Left renal pelvis (tissue), 4 donors: ENCODE measurements around the gene ST8SIA1. TPM values are rescaled to one million over a fixed set of nuclear protein-coding genes. Genes with fewer than 3 reads are reported as not detected.

Experiments used
- DNase-seq, 4 donors: peaks; one replicate each; pipeline ENCODE4 v3.0.0-alpha.2; 2013; ENCODE audit warnings: low read depth in 4 of 4, low spot score in 3 of 4
- polyA plus RNA-seq, 4 donors: library from polyadenylated mRNA; unstranded; fragments of 120-200 nt; gene quantifications; one replicate each; pipeline ENCODE4 v1.2.1, GENCODE V29; 2013; ENCODE audit not compliant: insufficient read length in 4 of 4

Gene ST8SIA1
- polyA plus RNA-seq, 4 donors, result 5.4 to 7.8 (median 6.5) TPM

- no peak for DNase-seq
Observed at GRCh38 chr12:22332202-22332601, 2.3 kb downstream of the ST8SIA1 start.

GRCh38 chr12:22329621-22330020 is 4.9 kb downstream of the ST8SIA1 start:
- no peak for DNase-seq

GRCh38 chr12:22325218-22325617 is 9.3 kb downstream of the ST8SIA1 start:
- DNase-seq, result no peak

DNA sequence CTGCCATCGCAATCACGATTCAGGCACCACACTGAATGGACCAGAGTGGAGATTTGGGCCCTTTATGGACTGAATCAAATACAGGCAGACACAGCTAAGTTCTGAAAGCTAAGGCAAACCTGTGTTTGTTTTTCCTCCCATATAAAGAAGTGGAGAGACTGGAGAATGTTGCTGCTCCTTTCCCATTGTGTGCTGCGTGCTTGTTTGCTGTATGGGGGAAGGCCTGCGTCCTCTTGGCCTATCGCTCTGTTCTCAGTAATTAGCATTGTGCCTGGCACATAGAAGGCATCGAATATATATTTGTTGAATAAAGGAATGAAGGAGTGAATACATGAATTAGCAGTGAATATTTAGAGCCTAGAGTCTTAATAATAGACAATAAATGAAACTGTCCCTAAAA is 12.4 kb downstream of the ST8SIA1 start:
- DNase-seq, result no peak

DNA sequence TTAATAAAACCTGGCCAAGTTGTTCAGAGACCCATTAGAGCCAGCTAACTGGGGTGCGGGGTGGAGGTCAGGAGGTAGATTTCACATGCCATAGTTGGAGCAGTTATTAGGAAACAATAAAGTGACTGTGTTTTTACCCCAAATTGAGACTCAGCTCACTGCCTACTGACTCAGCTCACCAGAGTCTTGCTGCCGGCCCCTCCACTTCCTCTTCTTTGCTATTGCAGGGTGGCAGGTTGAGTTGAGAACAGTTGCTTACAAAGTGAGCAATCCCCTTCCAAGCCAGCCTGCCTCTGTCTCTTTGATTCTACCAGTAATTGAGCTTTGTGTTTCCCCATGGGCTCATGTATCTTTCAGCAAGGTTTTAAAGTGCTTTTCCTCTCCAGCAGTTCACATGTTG is 12.9 kb downstream of the ST8SIA1 start:
- no peak for DNase-seq

DNA sequence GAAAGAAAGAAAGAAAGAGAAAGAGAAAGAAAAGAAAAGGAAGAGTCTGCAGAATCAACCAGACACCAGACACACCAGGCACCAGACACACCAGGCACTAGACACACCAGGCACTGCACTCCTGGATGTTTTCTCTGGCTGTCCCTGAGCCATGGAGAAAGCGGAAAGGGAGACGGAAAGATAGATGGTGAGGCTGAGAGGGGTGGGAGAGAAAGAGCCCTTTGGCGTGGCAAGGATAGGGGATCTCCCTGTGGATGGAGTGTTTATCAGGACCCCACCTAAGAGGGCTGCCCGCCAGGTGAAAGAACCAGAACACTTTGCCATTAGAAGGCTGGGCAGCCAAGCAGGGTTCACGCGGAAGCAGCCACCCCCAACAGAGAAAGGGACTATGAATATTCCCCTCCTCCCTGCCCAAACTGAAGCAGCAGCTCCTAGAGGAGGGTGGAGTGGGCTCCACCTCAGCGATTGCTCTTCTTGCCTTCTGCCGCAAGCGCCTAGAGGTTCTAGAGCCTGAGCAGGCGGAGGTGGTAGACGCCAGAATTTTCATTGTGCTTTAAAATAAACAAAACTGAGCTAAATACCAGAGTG is 13.4 kb downstream of the ST8SIA1 start:
- DNase-seq, result no peak

GRCh38 chr12:22318108-22318737 is 16.3 kb downstream of the ST8SIA1 start:
- no peak for DNase-seq

DNA sequence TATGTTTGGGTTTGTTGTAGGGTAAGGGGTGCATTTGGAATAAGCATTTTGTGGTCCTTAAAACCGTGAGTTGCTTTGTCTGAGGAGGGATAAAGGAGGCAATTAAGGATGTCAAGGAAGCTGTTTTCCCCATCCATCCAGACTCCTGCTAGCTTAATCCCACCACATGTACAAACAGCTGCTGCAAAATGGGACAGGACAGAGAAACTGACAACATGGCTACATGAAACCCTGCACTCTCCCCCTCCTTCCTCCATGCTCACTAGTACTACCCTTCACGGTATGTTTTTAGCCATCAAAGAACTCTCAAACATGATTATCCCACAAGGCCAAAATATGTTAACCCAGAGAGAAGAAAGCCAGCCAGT is 20.6 kb downstream of the ST8SIA1 start:
- DNase-seq, result no peak

GRCh38 chr12:22313286-22313962 is 21.1 kb downstream of the ST8SIA1 start:
- DNase-seq, result no peak

DNA sequence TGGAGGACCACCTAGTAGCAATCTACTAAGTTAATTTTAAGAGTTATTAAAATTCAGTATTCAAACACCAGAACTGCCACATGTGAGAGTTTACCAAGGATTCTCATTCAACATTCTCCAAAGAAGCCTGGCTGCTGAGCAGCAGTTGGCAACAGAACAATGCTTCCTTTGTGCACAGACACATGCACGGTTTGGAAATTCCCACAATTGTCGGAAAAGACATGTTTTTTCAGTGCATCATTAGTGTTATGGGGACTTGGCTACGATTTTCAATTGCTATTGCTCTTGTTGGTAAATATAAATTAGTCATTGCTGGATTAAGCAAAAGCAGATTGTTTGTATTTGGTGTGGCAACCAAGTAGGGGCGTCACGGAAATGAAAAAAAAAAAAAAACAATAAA is 22.2 kb downstream of the ST8SIA1 start:
- DNase-seq, result no peak

- DNase-seq, result no peak
Observed at GRCh38 chr12:22310709-22311108, 23.8 kb downstream of the ST8SIA1 start.

DNA sequence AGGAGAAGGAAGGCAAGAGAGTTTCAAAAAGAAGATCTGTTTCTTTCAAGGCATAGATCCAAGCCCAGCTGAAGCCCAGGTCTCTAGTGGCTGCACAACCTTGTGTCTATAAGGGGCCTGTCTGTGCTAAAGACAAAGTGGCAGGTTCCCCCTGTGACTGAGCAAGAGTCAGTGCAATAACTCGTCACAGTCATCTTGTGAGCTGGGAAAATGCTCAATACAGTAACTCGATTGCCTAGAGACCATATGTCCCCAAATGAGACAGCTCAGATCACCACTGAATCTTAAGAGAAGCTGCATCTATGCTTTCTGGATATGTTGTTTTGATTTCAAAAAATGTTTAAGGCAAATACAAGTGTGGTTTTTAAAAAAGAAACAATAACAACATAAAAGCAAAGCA is 24.2 kb downstream of the ST8SIA1 start:
- no peak for DNase-seq

DNA sequence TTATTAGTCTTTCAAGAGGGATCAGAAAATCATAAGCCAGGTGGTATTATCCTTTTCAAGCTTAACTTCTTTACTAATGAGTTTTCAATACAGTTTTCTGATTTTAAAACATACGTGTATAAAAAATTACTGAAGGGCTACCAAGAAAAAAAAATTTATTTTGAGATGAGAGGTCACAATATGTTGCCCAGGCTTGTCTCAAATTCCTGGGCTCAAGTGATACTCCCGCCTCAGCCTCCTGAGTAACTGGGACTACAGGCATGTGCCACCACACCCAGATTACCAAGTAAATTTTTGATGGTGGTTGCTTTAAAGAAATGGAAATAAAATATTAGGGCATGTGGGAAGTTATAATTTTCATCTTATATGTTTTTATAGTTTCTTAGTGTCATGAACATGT is 26.7 kb downstream of the ST8SIA1 start:
- DNase-seq, result no peak

DNA sequence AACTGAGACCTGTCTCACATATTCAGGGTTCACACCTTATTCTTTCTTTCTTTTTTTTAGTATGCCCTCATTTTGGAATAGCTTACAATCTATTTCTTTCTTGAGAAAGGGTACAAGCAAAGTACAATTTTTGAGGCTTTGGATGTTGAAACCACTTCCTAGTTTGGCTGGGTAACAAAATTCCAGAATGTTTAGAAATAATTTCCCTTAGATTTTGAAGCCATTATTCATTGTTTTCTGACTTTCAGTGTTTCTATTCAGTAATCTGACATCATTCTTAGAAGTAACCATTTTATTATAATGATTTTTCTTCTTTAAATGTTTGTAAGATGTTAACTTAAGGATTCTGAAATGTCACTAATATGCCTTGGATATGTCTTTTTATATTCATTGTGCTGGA is 28.2 kb downstream of the ST8SIA1 start:
- DNase-seq, result no peak

DNA sequence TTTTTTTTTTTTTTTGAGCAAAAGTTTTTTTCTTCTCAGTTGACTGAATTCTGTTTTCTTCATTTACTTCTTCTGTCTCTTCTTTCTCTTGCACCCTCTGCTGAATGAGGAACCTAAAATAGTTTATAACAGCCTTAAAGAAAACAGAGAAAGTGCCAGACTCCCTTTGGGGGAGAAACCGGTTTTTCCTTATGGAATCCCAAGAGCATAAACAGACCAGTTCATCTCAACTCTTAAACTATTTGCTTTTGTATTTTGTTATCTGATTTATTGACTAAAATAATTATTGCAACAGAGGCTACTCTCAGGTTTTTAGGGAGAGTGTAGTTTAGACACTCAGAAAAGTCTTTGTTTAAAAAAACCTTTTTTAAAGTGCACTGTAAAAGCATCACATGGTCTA is 30.2 kb downstream of the ST8SIA1 start:
- DNase-seq, result no peak

GRCh38 chr12:22299294-22299912 is 35.1 kb downstream of the ST8SIA1 start:
- DNase-seq, result no peak

DNA sequence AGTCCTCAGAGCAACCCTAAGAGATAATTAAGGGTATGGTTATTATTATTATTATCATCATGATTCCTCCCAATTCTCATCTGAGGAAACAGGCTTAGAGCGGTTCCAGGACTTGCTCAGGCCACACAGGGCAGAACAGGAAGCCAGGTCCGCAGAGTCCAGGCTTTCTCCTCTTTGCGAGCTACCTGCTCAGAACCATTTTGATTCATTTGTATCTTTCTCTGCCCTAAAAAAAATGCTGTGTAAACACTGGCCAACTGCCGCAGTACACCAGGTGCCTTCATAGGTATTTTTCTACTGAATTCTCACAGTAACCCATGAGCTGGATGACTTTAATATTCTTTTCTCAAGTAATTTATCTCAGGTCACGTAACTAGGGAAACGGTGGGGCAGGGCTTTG is 45.3 kb downstream of the ST8SIA1 start:
- no peak for DNase-seq

- no peak for DNase-seq
Observed at GRCh38 chr12:22287776-22288621, 46.5 kb downstream of the ST8SIA1 start.

DNA sequence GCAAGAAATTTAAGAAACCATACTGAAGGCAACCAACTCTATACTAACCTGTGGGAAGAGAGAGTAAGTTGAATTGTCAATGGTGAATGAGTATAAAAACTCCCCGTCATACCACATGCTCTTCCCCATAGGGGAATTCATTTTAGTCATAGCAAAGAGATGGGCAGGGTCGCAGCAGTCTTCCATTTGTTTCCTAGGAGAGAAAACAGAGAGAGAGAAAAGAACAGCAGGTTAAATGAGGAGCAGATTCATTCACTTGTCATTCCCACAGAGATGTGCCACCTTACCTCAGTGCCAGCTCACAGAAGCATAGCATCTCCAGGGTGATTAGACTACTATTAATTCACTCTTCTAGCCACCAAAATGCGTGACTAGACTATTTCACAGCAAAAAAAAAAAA is 47.4 kb downstream of the ST8SIA1 start:
- no peak for DNase-seq

DNA sequence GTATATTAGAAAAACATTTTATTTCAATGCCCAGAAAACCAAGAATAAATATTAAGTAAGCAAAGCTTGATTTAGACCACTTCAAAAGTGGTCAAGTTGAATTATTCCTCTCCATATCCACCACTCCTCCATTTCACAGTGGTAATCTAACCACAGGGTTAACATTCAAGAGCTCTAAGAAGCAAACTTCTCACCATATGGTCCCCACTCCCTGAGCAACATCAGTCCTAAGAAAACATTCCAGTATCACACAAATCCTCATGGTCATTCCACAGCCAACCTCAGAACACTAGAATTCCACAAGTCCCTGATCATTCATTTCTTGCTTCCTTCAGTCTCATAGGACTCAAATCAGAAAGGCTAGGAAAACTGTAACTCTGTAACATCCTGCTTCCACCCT is 47.9 kb downstream of the ST8SIA1 start:
- no peak for DNase-seq

DNA sequence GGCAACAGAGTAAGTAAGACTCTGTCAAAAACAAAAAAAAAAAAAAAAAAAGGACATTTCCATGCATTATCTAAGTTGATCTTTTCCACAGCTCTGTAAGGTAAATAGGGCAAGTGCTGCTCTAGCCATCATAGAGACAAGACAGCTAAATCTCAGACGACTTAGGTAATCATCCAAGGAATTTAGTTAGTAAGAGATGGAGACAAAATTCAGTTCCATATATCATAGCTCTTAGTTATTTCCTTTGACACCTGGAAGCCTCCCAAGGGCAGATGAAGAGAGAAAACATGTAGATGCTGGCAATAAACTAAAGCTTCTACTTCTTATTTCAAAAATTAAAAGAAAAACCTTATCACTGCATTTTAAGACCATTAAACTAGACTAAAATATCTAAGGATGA is 48.7 kb downstream of the ST8SIA1 start:
- DNase-seq, result no peak
